LNCaP clone FGC (cell line): ENCODE data around the gene FOLR3.
"Not testable (repeated sequence)": the region's sequence is repeated elsewhere in the genome, so short reads cannot be mapped to it uniquely, and the experiment has no call there.

Experiments
- DNase-seq: peaks from one replicate; pipeline ENCODE4 v3.0.0-alpha.2; 2011; ENCODE audit warnings: low read depth
- H3K4me3 ChIP-seq: 2 replicates; pipeline ENCODE4 v1.5.1; 2011; ENCODE audit warnings: mild to moderate bottlenecking, low read depth, low read length, control low read depth
- CTCF ChIP-seq: IDR thresholded peaks from 2 replicates; pipeline ENCODE4 v1.5.1; 2012; ENCODE audit warnings: mild to moderate bottlenecking; ENCODE audit not compliant: control insufficient read depth, insufficient read depth; ENCODE audit errors: extremely low read depth

FOLR3 gene

GRCh38 chr11:72179049-72179803 is 43.7 kb downstream of the FOLR3 start:
- H3K4me3 ChIP-seq = no peak overlapping the region
- no peak for DNase-seq
- TF ChIP-seq CTCF = no peak

- DNase-seq = no peak
- no peak overlapping the region for H3K4me3 ChIP-seq
- TF ChIP-seq CTCF = no peak
These were observed 44.4 kb downstream of the FOLR3 start for GRCh38 chr11:72179804-72180396.

- H3K4me3 ChIP-seq, DNase-seq: not testable (repeated sequence)
These were observed 45.5 kb downstream of the FOLR3 start for GRCh38 chr11:72180892-72181552.

GRCh38 chr11:72181553-72181958 is 46.0 kb downstream of the FOLR3 start:
- not testable (repeated sequence) for DNase-seq, H3K4me3 ChIP-seq

- DNase-seq = no peak
- TF ChIP-seq CTCF = no peak
These were observed 52.7 kb downstream of the FOLR3 start for GRCh38 chr11:72188267-72188666.

More at GRCh38 chr11:72188267-72188666, 52.7 kb downstream of the FOLR3 start:
- H3K4me3 ChIP-seq = no peak overlapping the region
